ENCODE data around the gene CFAP45. TPM values are rescaled to one million over a fixed set of nuclear protein-coding genes. Genes with fewer than 3 reads are reported as not detected.

The CFAP45 gene
- total and polyA plus RNA-seq, 2 experiments from 2014 or later = 0.36 TPM; not detected in 1

DNA sequence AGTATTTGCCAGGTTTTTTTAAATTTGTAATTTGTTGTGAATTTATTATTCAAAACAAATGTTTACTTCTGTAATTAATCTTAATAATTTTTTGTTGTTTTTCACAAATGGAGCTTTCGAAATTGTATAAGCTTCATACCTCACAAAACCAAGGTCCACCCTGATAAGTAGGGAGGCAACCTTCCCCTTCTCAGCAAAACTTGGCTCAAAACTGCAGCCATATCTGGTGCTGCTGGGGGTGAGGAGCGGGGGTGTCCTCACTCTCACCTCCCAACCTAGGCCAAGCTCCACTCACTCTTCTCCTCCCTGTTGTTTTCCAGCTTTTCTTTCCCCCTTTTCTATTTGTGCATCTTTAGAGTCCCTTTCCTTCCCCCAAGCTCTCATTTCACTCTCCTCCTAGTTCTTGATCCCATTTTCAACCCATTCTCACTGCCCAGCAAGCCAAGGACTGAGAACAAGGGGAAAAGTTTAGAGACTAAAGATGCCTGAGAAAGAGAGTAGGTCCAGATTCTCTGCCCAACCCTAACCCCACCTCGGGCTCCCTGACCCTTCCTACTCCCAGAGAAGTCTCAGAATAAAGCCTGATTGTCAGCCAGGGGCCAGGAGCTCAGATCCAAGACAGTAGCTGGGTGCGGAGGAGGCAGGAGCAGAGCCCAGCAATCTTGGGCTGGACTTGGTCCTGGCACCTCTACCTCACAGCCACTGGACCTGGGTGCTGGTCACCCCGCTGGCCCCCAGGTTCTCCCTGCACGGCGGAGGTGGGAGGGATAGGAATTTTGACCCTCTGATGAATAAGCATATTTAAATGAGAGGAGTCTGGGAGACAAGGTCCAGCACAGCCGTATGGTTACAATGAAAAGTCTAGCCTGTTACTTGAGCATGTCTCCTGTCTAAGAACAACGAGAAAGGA is 8.3 kb upstream of the CFAP45 start:
- TF ChIP-seq JUNB (IDR thresholded peaks at IDR 0.05; ENCODE audit: unreplicated experiment) (no peak), EZH2 (IDR thresholded peaks at IDR 0.05; ENCODE audit: low read depth, unreplicated experiment) (no peak), POLR2AphosphoS5 (IDR thresholded peaks at IDR 0.05; ENCODE audit: low read depth) (no peak), NANOG (IDR thresholded peaks at IDR 0.05; ENCODE audit: borderline replicate concordance) (no peak), ZNF331 (CRISPR knock-in tag; IDR thresholded peaks at IDR 0.05; ENCODE audit: low read depth) (no peak), CREB1 (CRISPR knock-in tag; IDR thresholded peaks at IDR 0.05; ENCODE audit: low read depth) (no peak), EZH2phosphoT487 (IDR thresholded peaks at IDR 0.05; ENCODE audit: unreplicated experiment) (no peak), ZNF462 (CRISPR knock-in tag; IDR thresholded peaks at IDR 0.05) (no peak), STAT1 (IDR thresholded peaks at IDR 0.05; ENCODE audit: unreplicated experiment) (no peak), ZNF114 (CRISPR knock-in tag; IDR thresholded peaks at IDR 0.05) (no peak)
- TF ChIP-seq, protein P1, sequence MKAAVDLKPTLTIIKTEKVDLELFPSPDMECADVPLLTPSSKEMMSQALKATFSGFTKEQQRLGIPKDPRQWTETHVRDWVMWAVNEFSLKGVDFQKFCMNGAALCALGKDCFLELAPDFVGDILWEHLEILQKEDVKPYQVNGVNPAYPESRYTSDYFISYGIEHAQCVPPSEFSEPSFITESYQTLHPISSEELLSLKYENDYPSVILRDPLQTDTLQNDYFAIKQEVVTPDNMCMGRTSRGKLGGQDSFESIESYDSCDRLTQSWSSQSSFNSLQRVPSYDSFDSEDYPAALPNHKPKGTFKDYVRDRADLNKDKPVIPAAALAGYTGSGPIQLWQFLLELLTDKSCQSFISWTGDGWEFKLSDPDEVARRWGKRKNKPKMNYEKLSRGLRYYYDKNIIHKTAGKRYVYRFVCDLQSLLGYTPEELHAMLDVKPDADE (IDR thresholded peaks at IDR 0.05) = no peak
- TF ChIP-seq, protein P2, sequence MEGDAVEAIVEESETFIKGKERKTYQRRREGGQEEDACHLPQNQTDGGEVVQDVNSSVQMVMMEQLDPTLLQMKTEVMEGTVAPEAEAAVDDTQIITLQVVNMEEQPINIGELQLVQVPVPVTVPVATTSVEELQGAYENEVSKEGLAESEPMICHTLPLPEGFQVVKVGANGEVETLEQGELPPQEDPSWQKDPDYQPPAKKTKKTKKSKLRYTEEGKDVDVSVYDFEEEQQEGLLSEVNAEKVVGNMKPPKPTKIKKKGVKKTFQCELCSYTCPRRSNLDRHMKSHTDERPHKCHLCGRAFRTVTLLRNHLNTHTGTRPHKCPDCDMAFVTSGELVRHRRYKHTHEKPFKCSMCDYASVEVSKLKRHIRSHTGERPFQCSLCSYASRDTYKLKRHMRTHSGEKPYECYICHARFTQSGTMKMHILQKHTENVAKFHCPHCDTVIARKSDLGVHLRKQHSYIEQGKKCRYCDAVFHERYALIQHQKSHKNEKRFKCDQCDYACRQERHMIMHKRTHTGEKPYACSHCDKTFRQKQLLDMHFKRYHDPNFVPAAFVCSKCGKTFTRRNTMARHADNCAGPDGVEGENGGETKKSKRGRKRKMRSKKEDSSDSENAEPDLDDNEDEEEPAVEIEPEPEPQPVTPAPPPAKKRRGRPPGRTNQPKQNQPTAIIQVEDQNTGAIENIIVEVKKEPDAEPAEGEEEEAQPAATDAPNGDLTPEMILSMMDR (conservative IDR thresholded peaks at IDR 0.05; ENCODE audit: low read depth in 2 of 2) = no peak
- TF ChIP-seq, protein P3, sequence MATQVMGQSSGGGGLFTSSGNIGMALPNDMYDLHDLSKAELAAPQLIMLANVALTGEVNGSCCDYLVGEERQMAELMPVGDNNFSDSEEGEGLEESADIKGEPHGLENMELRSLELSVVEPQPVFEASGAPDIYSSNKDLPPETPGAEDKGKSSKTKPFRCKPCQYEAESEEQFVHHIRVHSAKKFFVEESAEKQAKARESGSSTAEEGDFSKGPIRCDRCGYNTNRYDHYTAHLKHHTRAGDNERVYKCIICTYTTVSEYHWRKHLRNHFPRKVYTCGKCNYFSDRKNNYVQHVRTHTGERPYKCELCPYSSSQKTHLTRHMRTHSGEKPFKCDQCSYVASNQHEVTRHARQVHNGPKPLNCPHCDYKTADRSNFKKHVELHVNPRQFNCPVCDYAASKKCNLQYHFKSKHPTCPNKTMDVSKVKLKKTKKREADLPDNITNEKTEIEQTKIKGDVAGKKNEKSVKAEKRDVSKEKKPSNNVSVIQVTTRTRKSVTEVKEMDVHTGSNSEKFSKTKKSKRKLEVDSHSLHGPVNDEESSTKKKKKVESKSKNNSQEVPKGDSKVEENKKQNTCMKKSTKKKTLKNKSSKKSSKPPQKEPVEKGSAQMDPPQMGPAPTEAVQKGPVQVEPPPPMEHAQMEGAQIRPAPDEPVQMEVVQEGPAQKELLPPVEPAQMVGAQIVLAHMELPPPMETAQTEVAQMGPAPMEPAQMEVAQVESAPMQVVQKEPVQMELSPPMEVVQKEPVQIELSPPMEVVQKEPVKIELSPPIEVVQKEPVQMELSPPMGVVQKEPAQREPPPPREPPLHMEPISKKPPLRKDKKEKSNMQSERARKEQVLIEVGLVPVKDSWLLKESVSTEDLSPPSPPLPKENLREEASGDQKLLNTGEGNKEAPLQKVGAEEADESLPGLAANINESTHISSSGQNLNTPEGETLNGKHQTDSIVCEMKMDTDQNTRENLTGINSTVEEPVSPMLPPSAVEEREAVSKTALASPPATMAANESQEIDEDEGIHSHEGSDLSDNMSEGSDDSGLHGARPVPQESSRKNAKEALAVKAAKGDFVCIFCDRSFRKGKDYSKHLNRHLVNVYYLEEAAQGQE (IDR thresholded peaks at IDR 0.05; ENCODE audit: unreplicated experiment) = no peak
- ATAC-seq (no peak), DNase-seq (ENCODE audit: low spot score) (no peak)
- Histone ChIP-seq H4K20me1 (replicated peaks; ENCODE audit: insufficient read depth) (no peaks in the 10 kb centered on the region), H3K4me1 (ENCODE audit: insufficient read depth) (peaks cover 23% of the 10 kb centered on the region), H3K4me3 (no peak overlapping the region), H3K9me2 (ENCODE audit: insufficient read depth) (no peaks in the 10 kb centered on the region), H3K4me2 (no peak overlapping the region), H3F3A (replicated peaks; ENCODE audit: low read depth) (no peaks in the 10 kb centered on the region), H3K36me3 (ENCODE audit: insufficient read depth) (no peaks in the 10 kb centered on the region), H3K27ac (ENCODE audit: low read depth) (no peak overlapping the region), H3K27me3 (ENCODE audit: insufficient read depth) (no peaks in the 10 kb centered on the region), H2AFZ (no peak overlapping the region), H3K79me2 (replicated peaks; ENCODE audit: insufficient read depth) (no peaks in the 10 kb centered on the region)
- H3K4me1 Mint-ChIP-seq = peaks cover 27% of the 10 kb centered on the region
- H3K4me3 Mint-ChIP-seq = no peak overlapping the region
- peaks cover 3% of the 10 kb centered on the region; the same call in 1 of the 3 replicates for H3K36me3 Mint-ChIP-seq (ENCODE audit: low read depth)
- H3K9me3 Mint-ChIP-seq = peaks cover 7% of the 10 kb centered on the region; the same call in 2 of the 3 replicates
- peaks cover 17% of the 10 kb centered on the region for H3K27me3 Mint-ChIP-seq (ENCODE audit: insufficient read depth, low read depth, poor library complexity)
- H3K27ac Mint-ChIP-seq = no peak overlapping the region

Measured in GM23338 (cell line).